BJ (cell line): ENCODE measurements around the gene EXOC7. TPM values are rescaled to one million over a fixed set of nuclear protein-coding genes. Genes with fewer than 3 reads are reported as not detected.

Experiments
- CTCF ChIA-PET: fragments of 350-600 bp; formaldehyde crosslinking; extraction: SDS; loops from one replicate; lab custom pipeline; 2021; ENCODE audit warnings: antibody characterized with exemption, inconsistent platforms; lab: Yijun Ruan, JAX
- POLR2A ChIA-PET: fragments of 300-600 bp; sonication (Branson Sonifier 250); formaldehyde crosslinking; extraction: SDS; loops from one replicate; lab custom pipeline; 2021; ENCODE audit warnings: antibody characterized with exemption; lab: Charles Lee
- DNase-seq: peaks from one replicate; pipeline ENCODE4 v3.0.0-alpha.2; 2011; ENCODE audit warnings: low read depth
- H3K27me3 ChIP-seq: 2 replicates; pipeline ENCODE4 v1.6.0; 2011; ENCODE audit warnings: low read length; ENCODE audit not compliant: control insufficient read depth, insufficient read depth
- H3K36me3 ChIP-seq: 2 replicates; pipeline ENCODE4 v1.5.1; 2011; ENCODE audit warnings: low read length; ENCODE audit not compliant: control insufficient read depth, insufficient read depth
- H3K4me3 ChIP-seq: 2 replicates; pipeline ENCODE4 v1.5.1; 2011; ENCODE audit warnings: low read depth, mild to moderate bottlenecking, control low read depth, low read length
- CTCF ChIP-seq: IDR thresholded peaks from 2 replicates; pipeline ENCODE4 v1.5.1; 2011; ENCODE audit warnings: low read depth, mild to moderate bottlenecking, control low read depth, inconsistent platforms, low read length, moderate library complexity; ENCODE audit not compliant: insufficient read depth
- polyA plus RNA-seq: library from polyadenylated mRNA; depleted of rRNA; stranded (reverse); fragments of >200 nt; gene quantifications from 2 replicates; pipeline ENCODE4 v1.2.3, GENCODE V29; 2011

The EXOC7 gene
- polyA plus RNA-seq, 1 experiment, result 122 TPM

GRCh38 chr17:76049836-76050537 lies 53.6 kb downstream of the EXOC7 start:
- Histone ChIP-seq H3K4me3 (no peak overlapping the region), H3K27me3 (no peaks in the 10 kb centered on the region), H3K36me3 (peaks cover 30% of the 10 kb centered on the region)
- no peak for DNase-seq
- ChIA-PET POLR2A (no interaction called here), CTCF (interaction anchor here (1.1 to 2.5 kb wide), 3 partner anchors 16 to 36 kb away, joined by 3 to 7 read pairs (median 4); no protein-coding TSS in a partner anchor)
- TF ChIP-seq CTCF, result no peak

GRCh38 chr17:76049239-76049638 lies 54.3 kb downstream of the EXOC7 start:
- Histone ChIP-seq H3K4me3 (no peak overlapping the region), H3K36me3 (peaks cover 34% of the 10 kb centered on the region), H3K27me3 (no peaks in the 10 kb centered on the region)
- ChIA-PET POLR2A (no interaction called here), CTCF (interaction anchor here (0.7 to 2.5 kb wide), 3 partner anchors 23 to 35 kb away, joined by 3 to 7 read pairs (median 4); partner anchors contain the start of gene SRP68)
- no peak for DNase-seq
- no peak for TF ChIP-seq CTCF

GRCh38 chr17:76048711-76049110 lies 54.9 kb downstream of the EXOC7 start:
- ChIA-PET CTCF (interaction anchor here (0.7 to 2.5 kb wide), 3 partner anchors 24 to 34 kb away, joined by 3 to 7 read pairs (median 4); partner anchors contain the start of gene SRP68), POLR2A (no interaction called here)

GRCh38 chr17:76048025-76048605 lies 55.5 kb downstream of the EXOC7 start:
- peaks cover 37% of the 10 kb centered on the region for H3K36me3 ChIP-seq

More at GRCh38 chr17:76048711-76049110, 54.9 kb downstream of the EXOC7 start:
- Histone ChIP-seq H3K27me3 (no peaks in the 10 kb centered on the region), H3K4me3 (no peak overlapping the region), H3K36me3 (peaks cover 33% of the 10 kb centered on the region)
- TF ChIP-seq CTCF, result no peak
- no peak for DNase-seq

More at GRCh38 chr17:76048025-76048605, 55.5 kb downstream of the EXOC7 start:
- ChIA-PET CTCF (interaction anchor here (1.3 to 2.1 kb wide), 3 partner anchors 23 to 34 kb away, joined by 3 to 9 read pairs (median 4); no protein-coding TSS in a partner anchor), POLR2A (no interaction called here)
- DNase-seq, result no peak
- Histone ChIP-seq H3K27me3 (no peaks in the 10 kb centered on the region), H3K4me3 (no peak overlapping the region)
- TF ChIP-seq CTCF, result no peak
